Measurements from ENCODE around the gene POU1F1. TPM values are rescaled to one million over a fixed set of nuclear protein-coding genes. Genes with fewer than 3 reads are reported as not detected.

The POU1F1 gene
- total and polyA plus RNA-seq, 2 of the 4 experiments (the other 2 are of a cell fraction) = not detected

DNA sequence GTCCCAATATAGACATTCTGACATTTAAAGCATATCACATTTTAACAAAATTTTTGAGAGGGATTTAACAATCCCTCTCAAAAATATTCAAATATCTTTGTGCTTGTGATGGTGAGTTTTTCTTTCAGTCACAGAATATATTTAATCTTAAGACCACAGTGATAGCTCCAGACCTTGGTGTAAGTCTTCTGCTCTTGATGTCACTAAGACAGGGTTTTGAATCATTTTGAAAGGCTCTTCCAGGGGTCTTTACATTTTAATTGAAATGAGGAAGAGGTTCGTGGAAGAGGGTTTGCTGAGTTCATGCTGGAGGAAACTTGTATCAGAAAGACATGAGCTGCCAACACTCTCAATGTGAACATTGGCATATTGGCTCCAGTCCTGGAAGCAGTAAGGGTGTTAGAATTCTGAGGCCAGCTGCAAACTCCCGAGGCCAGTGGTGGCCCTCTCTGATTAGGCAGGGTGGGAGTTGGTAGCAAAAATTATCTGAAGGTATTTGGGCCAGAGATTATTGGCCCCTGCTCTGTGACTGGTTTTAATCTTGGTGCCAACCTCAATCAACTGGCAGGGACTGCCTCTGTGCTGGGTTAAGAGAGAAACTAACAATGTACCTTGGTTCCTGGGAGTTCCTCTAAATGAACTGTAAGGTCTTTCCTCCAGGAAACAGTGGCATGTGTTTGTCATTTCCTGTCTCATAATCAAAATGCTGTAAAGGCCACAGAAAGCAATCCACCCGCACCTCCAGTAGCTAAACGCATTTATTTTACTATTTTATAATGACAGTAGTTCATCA is 5.3 kb downstream of the POU1F1 start:
- Histone ChIP-seq H2BK120ac (ENCODE audit: low read depth, low read length) (no peak overlapping the region), H3K9me1 (ENCODE audit: insufficient read depth, low read length) (no peaks in the 10 kb centered on the region), H3K9me3 (ENCODE audit: control insufficient read depth, insufficient read depth, low read length) (no peaks in the 10 kb centered on the region), H3K4me3 (ENCODE audit: insufficient read depth, low read depth, low read length) (no peak overlapping the region), H3K56ac (ENCODE audit: extremely low read depth, insufficient read depth, low read length) (no peak overlapping the region), H4K5ac (ENCODE audit: low read depth, low read length) (no peak overlapping the region), H3K79me1 (ENCODE audit: low read depth in 1 of 2, low read length in 2 of 2) (no peaks in the 10 kb centered on the region), H3K36me3 (ENCODE audit: control insufficient read depth, insufficient read depth, low read length) (no peaks in the 10 kb centered on the region), H3K4me1 (ENCODE audit: control insufficient read depth, insufficient read depth, low read length) (no peaks in the 10 kb centered on the region), H3K27ac (ENCODE audit: insufficient read depth, low read length) (no peak overlapping the region), H2BK15ac (ENCODE audit: low read depth, low read length) (no peak overlapping the region), H4K91ac (ENCODE audit: insufficient read depth, low read depth, low read length) (no peak overlapping the region), H2BK20ac (ENCODE audit: low read depth, low read length) (no peak overlapping the region), H2AK5ac (ENCODE audit: low read depth, low read length) (no peak overlapping the region), H3K23ac (ENCODE audit: low read depth, low read length) (no peak overlapping the region), H2BK5ac (ENCODE audit: low read depth, low read length, poor library complexity, severe bottlenecking) (no peak overlapping the region), H3K18ac (ENCODE audit: low read depth, low read length) (no peak overlapping the region), H3K4me2 (ENCODE audit: low read depth, low read length) (no peak overlapping the region), H3K27me3 (ENCODE audit: control insufficient read depth, insufficient read depth, low read length) (no peaks in the 10 kb centered on the region), H3K14ac (replicated peaks; ENCODE audit: low read depth, low read length) (no peak overlapping the region), H4K20me1 (ENCODE audit: insufficient read depth, low read length) (no peaks in the 10 kb centered on the region), H2AFZ (replicated peaks; ENCODE audit: low read length, poor library complexity) (no peak overlapping the region), H3K9ac (ENCODE audit: low read depth, low read length) (no peak overlapping the region), H4K8ac (ENCODE audit: low read depth in 2 of 2, low read length in 2 of 2) (no peak overlapping the region), H3K4ac (ENCODE audit: low read depth, low read length) (no peak overlapping the region), H2AK9ac (replicated peaks; ENCODE audit: low read depth, low read length, poor library complexity) (no peak overlapping the region)
- dilution Hi-C loops (cut with HindIII; ENCODE audit: low sequenced_read_pairs, unreplicated experiment) = no loop called here
- no CpG with 5 or more reads among the region's 4 CpGs for WGBS, 2 experiments (ENCODE audit: extremely low coverage in 2 of 2, insufficient read length in 1 of 2)
- DNase-seq (no peak), ATAC-seq (ENCODE audit: low read depth) (no peak)
- intact Hi-C loops (cut with micrococcal nuclease) = no loop called here
- CTCF ChIA-PET = interaction anchor here (1.3 to 1.5 kb wide), 2 partner anchors 12 to 80 kb away, joined by 4 read pairs; no protein-coding TSS in a partner anchor
- in situ Hi-C loops (cut with MboI; ENCODE audit: low sequenced_read_pairs) = no loop called here
- POLR2A ChIA-PET (ENCODE audit: unreplicated experiment) = no interaction called here
- BruUV-seq (replicated peaks) = no TSS peak
- no peak for TF ChIP-seq POLR2A (IDR thresholded peaks at IDR 0.05; ENCODE audit: low read depth, low read length)
- no peak for TF ChIP-seq SMC3 (IDR thresholded peaks at IDR 0.05; ENCODE audit: low read depth, low read length)
- no peak for TF ChIP-seq RAD21 (IDR thresholded peaks at IDR 0.05; ENCODE audit: low read length)
- TF ChIP-seq, protein P1, sequence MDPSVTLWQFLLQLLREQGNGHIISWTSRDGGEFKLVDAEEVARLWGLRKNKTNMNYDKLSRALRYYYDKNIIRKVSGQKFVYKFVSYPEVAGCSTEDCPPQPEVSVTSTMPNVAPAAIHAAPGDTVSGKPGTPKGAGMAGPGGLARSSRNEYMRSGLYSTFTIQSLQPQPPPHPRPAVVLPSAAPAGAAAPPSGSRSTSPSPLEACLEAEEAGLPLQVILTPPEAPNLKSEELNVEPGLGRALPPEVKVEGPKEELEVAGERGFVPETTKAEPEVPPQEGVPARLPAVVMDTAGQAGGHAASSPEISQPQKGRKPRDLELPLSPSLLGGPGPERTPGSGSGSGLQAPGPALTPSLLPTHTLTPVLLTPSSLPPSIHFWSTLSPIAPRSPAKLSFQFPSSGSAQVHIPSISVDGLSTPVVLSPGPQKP (IDR thresholded peaks at IDR 0.05; ENCODE audit: borderline replicate concordance, low read depth, low read length) = no peak
- no peak for TF ChIP-seq RFX5 (IDR thresholded peaks at IDR 0.05; ENCODE audit: low read depth, low read length)
- TF ChIP-seq, protein P2, sequence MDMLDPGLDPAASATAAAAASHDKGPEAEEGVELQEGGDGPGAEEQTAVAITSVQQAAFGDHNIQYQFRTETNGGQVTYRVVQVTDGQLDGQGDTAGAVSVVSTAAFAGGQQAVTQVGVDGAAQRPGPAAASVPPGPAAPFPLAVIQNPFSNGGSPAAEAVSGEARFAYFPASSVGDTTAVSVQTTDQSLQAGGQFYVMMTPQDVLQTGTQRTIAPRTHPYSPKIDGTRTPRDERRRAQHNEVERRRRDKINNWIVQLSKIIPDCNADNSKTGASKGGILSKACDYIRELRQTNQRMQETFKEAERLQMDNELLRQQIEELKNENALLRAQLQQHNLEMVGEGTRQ (IDR thresholded peaks at IDR 0.05; ENCODE audit: low read depth, low read length) = no peak

Measured in IMR-90 (cell line).